Measurements from ENCODE around the gene AREL1.

GRCh38 chr14:74675219-74675618 is 37.7 kb downstream of the AREL1 start:
- TF ChIP-seq POLR2A (IDR thresholded peaks at IDR 0.05) = no peak
- no peak for TF ChIP-seq CTCF (IDR thresholded peaks at IDR 0.05)

All from testis (tissue), 2 donors.